Renal pelvis (tissue), 4 donors: ENCODE data around the gene KRT82. TPM values are rescaled to one million over a fixed set of nuclear protein-coding genes. Genes with fewer than 3 reads are reported as not detected.
"Not testable (repeated sequence)": the region's sequence is repeated elsewhere in the genome, so short reads cannot be mapped to it uniquely, and the experiment has no call there.

Experiments
- DNase-seq: peaks from one replicate; pipeline ENCODE4 v3.0.0-alpha.2; 2013
- polyA plus RNA-seq, 3 donors: library from polyadenylated mRNA; unstranded; fragments of 120-200 nt; gene quantifications; one replicate each; pipeline ENCODE4 v1.2.1, GENCODE V29; 2013; ENCODE audit not compliant: insufficient read length in 3 of 3

KRT82 gene
- polyA plus RNA-seq, 3 donors = not detected

- no peak for DNase-seq
Observed at GRCh38 chr12:52413202-52413601, 7.1 kb upstream of the KRT82 start.

GRCh38 chr12:52411815-52412214, 5.7 kb upstream of the KRT82 start:
- no peak for DNase-seq

GRCh38 chr12:52410589-52411248, 4.6 kb upstream of the KRT82 start:
- DNase-seq = not testable (repeated sequence)

- no peak for DNase-seq
Observed at GRCh38 chr12:52407918-52408317, 1.8 kb upstream of the KRT82 start.

GRCh38 chr12:52404951-52405350, 1.2 kb downstream of the KRT82 start:
- DNase-seq = no peak

- no peak for DNase-seq
Observed at GRCh38 chr12:52403561-52403960, 2.6 kb downstream of the KRT82 start.

- no peak for DNase-seq
Observed at GRCh38 chr12:52402873-52403540, 3.1 kb downstream of the KRT82 start.

- no peak for DNase-seq
Observed at GRCh38 chr12:52402377-52402776, 3.8 kb downstream of the KRT82 start.

- DNase-seq = no peak
Observed at GRCh38 chr12:52401926-52402325, 4.2 kb downstream of the KRT82 start.

GRCh38 chr12:52401526-52401925, 4.6 kb downstream of the KRT82 start:
- DNase-seq = no peak

GRCh38 chr12:52400906-52401305, 5.2 kb downstream of the KRT82 start:
- no peak for DNase-seq

GRCh38 chr12:52399756-52400155, 6.4 kb downstream of the KRT82 start:
- DNase-seq = no peak

- DNase-seq = no peak
Observed at GRCh38 chr12:52398176-52398575, 8.0 kb downstream of the KRT82 start.

GRCh38 chr12:52396656-52397055, 9.5 kb downstream of the KRT82 start:
- DNase-seq = no peak

- no peak for DNase-seq
Observed at GRCh38 chr12:52395761-52396434, 10.2 kb downstream of the KRT82 start.

- no peak for DNase-seq
Observed at GRCh38 chr12:52394836-52395405, 11.2 kb downstream of the KRT82 start.

- no peak for DNase-seq
Observed at GRCh38 chr12:52392465-52393007, 13.6 kb downstream of the KRT82 start.

GRCh38 chr12:52391618-52392002, 14.5 kb downstream of the KRT82 start:
- no peak for DNase-seq

- DNase-seq = no peak
Observed at GRCh38 chr12:52390739-52391617, 15.2 kb downstream of the KRT82 start.

GRCh38 chr12:52389313-52390207, 16.6 kb downstream of the KRT82 start:
- DNase-seq = no peak
